Endothelial cell of umbilical vein (primary cell): ENCODE data around the gene THOP1.

Experiments
- CTCF ChIP-seq, 2 donors: IDR thresholded peaks; 1 replicate in 1 of 2; 2 replicates in 1 of 2; pipeline ENCODE4 v1.5.1; 2011; ENCODE audit warnings: low read length in 2 of 2, mild to moderate bottlenecking in 2 of 2, moderate library complexity in 2 of 2, control low read depth in 1 of 2, inconsistent platforms in 1 of 2, low read depth in 1 of 2; ENCODE audit not compliant: insufficient read depth in 1 of 2; ENCODE audit errors: extremely low read depth in 1 of 2
- JUN ChIP-seq: IDR thresholded peaks from 2 replicates; pipeline ENCODE4 v1.6.1; 2011; ENCODE audit warnings: borderline replicate concordance, low read depth; ENCODE audit not compliant: insufficient read length, insufficient read depth
- MYC ChIP-seq: IDR thresholded peaks from one replicate; pipeline ENCODE4 v1.6.1; 2011; ENCODE audit warnings: mild to moderate bottlenecking, low read depth, low read length
- POLR2A ChIP-seq: IDR thresholded peaks from 2 replicates; pipeline ENCODE4 v1.6.1; 2012; ENCODE audit warnings: low read depth, mild to moderate bottlenecking, control low read depth, low read length

GRCh38 chr19:2811221-2811722 lies 26.0 kb downstream of the THOP1 start:
- TF ChIP-seq POLR2A (no peak), JUN (no peak), MYC (no peak), CTCF (IDR thresholded peaks at IDR 0.05; ENCODE audit: extremely low read depth in 1 of 2, insufficient read depth in 1 of 2, low read depth in 1 of 2, low read length in 2 of 2) (no peak)
